Motor neuron (in vitro differentiated cells): ENCODE measurements around the gene PDE6B. TPM values are rescaled to one million over a fixed set of nuclear protein-coding genes. Genes with fewer than 3 reads are reported as not detected.

Source experiments
- ATAC-seq, 8 experiments: fragments of 200-7000 bp; cut with Tn5 transposase; replicated peaks in 6 of 8; 2 replicates each; pipeline ENCODE4 v1.8.0; 2021; ENCODE audit warnings: mild to moderate bottlenecking in 8 of 8, moderate library complexity in 8 of 8
- H3K27ac ChIP-seq, 2 donors: fragments of 250-450 bp; sonication (Bioruptor Pico); 2 replicates each; pipeline ENCODE4 v1.9.0; 2021; ENCODE audit warnings: antibody characterized with exemption in 2 of 2, mild to moderate bottlenecking in 2 of 2, moderate library complexity in 1 of 2
- H3K4me1 ChIP-seq, 2 donors: fragments of 250-450 bp; sonication (Bioruptor Pico); replicated peaks in 1 of 2; 2 replicates each; pipeline ENCODE4 v1.6.1; 2021; ENCODE audit warnings: antibody characterized with exemption in 2 of 2, mild to moderate bottlenecking in 2 of 2, moderate library complexity in 1 of 2
- H3K4me3 ChIP-seq, 5 donors: fragments of 250-450 bp; sonication (Bioruptor Pico); 2 replicates each; pipeline ENCODE4 v1.9.0; 2021; ENCODE audit warnings: antibody characterized with exemption in 5 of 5, mild to moderate bottlenecking in 5 of 5, moderate library complexity in 4 of 5
- WGBS, 10 experiments: fragments of 450-650 bp; shearing (Covaris generic); methylation state at CpG; one replicate each; pipeline ENCODE4 v1.0.0; 2022; 5-methylcytosine and 5-hydroxymethylcytosine counted together
- in situ Hi-C, 9 experiments: fragments of 400-800 bp; cut with MboI; loops; one replicate each; pipeline ENCODE4 v1.15.0; 2021; ENCODE audit warnings: low sequenced_read_pairs in 9 of 9, low pct_unique_long_range_greater_than_20kb in 2 of 9; ENCODE audit not compliant: unreplicated experiment in 9 of 9
- total RNA-seq, 8 experiments: library from RNA; unstranded; fragments of 300-600 nt; gene quantifications; 2 replicates each; pipeline versions ENCODE4 v1.2.3 to v1.2.4, GENCODE V29; 2022

The PDE6B gene
- total RNA-seq, 8 experiments from 2014 or later, result 3.8 to 6.4 (median 4.9) TPM

DNA sequence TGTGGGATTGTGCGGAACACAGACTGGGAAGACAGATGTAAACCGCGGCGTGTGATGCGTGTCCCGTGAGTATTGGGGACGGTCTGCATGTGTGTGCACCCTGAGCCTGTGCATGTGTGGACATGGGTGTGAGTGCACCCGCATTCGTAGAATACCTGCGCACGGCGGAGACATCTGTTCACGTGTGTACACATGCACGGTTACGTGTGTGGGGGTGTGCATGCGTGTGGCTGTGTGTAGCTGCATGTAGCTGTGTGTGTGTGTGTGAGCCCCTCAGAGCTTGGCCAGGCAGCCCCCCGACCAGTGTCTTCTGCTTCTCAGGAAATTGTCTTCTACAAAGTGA lies 29.1 kb downstream of the PDE6B start:
- H3K4me3 ChIP-seq, result no peak overlapping the region
- peaks cover 3 to 24% of the 10 kb centered on the region in 2 donors for H3K4me1 ChIP-seq
- in situ Hi-C loops, result no loop called here
- no peak overlapping the region for H3K27ac ChIP-seq
- WGBS, 10 experiments, result 92 to 100% (median 100%) methylated on average over 3 to 4 of the region's 17 CpGs; no CpG with 5 or more reads in 7 of the 10 experiments
- ATAC-seq, result no peak

DNA sequence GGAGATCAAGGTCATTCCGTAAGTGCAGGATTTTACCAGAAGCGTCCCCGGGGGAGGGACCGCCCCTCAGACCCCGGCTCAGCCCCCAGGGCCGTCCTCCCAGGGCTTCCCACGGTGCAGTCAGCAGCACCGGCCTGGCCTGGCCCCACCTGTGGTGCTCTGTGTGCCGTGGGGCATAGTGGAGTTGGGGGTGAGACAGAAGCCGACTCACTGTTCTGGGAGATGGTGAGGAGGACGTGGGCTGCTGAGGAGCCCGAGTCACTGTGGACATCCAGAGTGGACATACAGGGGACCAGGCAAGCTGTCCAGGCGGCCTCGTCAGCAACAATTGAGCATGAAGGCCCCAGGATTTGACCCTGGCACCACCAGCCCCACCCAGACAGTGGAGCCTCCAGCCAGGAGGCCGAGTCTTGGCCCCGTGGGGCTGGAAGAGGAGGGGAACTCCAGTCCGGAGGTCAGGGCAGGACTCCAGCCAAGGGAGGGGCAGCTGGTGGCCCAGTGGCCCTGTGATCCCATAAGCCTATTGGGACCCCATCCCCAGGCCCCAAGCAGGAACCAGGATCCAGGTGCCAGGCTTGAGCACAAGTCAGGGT lies 29.6 kb downstream of the PDE6B start:
- Histone ChIP-seq H3K4me3 (no peak overlapping the region), H3K4me1 (peaks cover 3 to 24% of the 10 kb centered on the region in 2 donors), H3K27ac (no peak overlapping the region)
- ATAC-seq, result peak in 2 of 8 experiments; percentile 18 to 28
- WGBS, 10 experiments, result 20 to 90% (median 60%) methylated on average over 2 to 4 of the region's 17 CpGs; no CpG with 5 or more reads in 7 of the 10 experiments
- in situ Hi-C loops, result no loop called here

DNA sequence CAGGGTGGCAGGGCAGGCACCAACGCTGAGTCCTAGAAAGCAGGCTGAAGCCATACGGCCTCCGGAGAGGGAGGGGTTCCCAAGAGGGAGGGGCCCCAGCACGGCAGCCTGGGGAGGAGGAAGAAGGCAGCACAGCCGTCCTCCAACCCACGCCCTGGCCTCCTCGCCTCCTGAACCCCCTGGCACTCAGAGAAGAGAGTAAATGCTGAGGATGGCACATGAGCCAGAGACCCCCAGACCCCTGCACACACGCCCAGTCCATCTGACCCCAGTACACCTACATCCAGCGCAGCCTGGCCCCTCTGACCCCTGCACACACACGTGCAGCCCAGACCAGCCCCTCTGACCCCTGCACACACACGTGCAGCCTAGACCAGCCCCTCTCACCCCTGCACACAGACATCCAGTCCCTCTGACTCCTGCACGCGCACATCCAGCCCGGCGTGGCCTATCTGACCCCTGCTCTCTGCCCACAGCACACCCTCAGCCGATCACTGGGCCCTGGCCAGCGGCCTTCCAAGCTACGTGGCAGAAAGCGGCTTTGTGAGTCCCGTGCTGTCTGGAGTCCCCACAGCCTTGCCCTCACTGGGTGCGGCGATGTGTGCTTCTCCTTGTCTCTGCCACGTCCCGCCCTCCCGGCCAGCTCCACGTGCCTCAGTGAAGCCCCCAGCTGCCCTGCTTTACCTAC lies 30.2 kb downstream of the PDE6B start:
- no peak overlapping the region for H3K4me3 ChIP-seq
- H3K4me1 ChIP-seq, result peaks cover 3 to 24% of the 10 kb centered on the region in 2 donors
- H3K27ac ChIP-seq, result no peak overlapping the region
- ATAC-seq, result peak in 3 of 8 experiments; percentile 26 to 70 (median 58)
- WGBS, 10 experiments, result 20 to 91% (median 68%) methylated on average over 1 to 14 of the region's 26 CpGs; no CpG with 5 or more reads in 2 of the 10 experiments
- in situ Hi-C loops, result no loop called here

DNA sequence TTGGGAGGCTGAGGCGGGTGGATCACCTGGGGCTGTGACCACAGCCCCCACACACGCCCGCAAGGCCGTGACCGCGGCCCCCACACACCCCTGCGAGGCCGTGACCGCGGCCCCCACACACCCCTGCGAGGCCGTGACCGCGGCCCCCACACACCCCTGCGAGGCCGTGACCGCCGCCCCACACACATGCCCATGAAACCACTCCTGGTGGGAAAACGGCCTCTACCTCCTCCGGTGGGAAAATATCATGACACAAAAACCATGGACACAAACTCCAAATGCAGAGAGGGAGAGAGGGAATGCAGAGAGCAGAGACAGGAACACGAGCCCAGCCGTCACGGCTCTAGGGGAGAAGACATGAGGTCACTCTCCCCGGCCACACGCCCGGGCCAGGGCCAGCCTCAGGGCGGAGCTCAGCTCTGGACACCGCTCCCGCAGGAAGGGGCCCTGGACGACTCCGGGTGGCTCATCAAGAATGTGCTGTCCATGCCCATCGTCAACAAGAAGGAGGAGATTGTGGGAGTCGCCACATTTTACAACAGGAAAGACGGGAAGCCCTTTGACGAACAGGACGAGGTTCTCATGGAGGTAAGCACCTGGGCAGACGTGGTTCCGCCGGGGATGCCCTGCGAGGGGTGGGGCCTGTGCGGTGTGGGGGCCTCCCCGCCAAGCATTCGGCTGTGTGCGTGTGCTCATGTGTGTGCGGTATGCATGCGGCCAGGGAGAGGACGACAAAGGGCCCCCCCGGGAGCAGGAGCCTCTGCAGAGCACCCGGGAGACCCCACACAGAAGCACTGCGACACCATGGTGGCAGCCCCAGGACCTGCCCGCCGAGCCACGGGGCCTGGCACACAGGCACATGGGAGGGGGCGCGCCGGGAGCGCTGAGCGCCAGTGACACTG lies 31.3 kb downstream of the PDE6B start:
- in situ Hi-C loops, result no loop called here
- peak in 7 of 8 experiments; percentile 19 to 71 (median 34) for ATAC-seq
- Histone ChIP-seq H3K4me3 (no peak overlapping the region), H3K27ac (no peak overlapping the region), H3K4me1 (peaks cover 3 to 15% of the 10 kb centered on the region in 2 donors)
- 20 to 89% (median 78%) methylated on average over 2 to 18 of the region's 58 CpGs; no CpG with 5 or more reads in 4 of the 10 experiments for WGBS, 10 experiments

DNA sequence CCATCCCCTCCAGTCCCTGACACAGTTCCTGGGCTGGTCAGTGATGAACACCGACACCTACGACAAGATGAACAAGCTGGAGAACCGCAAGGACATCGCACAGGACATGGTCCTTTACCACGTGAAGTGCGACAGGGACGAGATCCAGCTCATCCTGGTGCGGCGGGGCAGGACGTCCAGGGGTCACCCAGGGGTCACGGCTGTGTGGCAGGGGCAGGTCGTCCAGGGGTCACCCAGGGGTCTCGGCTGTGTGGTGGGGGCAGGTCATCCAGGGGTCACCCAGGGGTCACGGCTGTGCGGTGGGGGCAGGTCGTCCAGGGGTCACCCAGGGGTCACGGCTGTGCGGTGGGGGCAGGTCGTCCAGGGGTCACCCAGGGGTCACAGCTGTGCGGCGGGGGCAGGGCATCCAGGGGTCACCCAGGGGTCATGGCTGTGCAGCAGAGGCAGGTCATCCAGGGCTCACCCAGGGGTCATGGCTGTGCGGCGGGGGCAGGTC lies 32.0 kb downstream of the PDE6B start:
- in situ Hi-C loops, result no loop called here
- WGBS, 10 experiments, result no CpG with 5 or more reads among the region's 23 CpGs
- Histone ChIP-seq H3K4me1 (peaks cover 3 to 11% of the 10 kb centered on the region in 2 donors), H3K4me3 (no peak overlapping the region), H3K27ac (no peak overlapping the region)
- ATAC-seq, result peak in 1 of 8 experiments; percentile 6

DNA sequence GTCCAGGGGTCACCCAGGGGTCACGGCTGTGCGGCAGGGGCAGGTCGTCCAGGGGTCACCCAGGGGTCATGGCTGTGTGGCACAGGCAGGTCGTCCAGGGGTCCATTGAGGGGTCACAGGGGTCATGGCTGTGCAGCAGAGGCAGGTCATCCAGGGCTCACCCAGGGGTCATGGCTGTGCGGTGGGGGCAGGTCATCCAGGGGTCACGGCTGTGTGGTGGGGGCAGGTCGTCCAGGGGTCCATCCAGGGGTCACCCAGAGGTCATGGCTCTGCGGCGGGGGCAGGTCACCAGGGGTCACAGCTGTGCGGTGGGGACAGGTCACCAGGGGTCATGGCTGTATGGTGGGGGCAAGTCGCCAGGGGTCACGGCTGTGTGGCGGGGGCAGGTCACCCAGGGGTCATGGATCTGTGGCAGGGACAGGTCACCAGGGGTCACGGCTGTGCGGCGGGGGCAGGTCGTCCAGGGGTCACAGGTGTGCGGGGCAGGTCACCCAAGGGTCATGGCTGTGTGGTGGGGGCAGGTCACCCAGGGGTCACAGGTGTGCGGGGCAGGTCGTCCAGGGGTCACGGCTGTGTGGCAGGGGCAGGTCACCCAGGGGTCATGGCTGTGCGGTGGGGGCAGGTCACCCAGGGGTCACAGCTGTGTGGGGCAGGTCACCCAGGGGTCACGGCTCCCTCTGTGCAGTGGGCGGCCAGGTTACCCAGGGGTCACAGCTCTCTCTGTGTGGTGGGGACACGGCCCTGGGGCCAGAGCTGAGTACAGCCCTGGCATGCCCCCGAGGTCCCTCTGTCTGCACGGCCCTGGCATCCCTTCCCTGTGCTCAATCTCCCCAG lies 32.7 kb downstream of the PDE6B start:
- in situ Hi-C loops, result no loop called here
- H3K27ac ChIP-seq, result no peak overlapping the region
- H3K4me1 ChIP-seq, result peaks cover 3 to 10% of the 10 kb centered on the region in 2 donors
- no peak overlapping the region for H3K4me3 ChIP-seq
- peak in 3 of 8 experiments; percentile 4 to 13 (median 7) for ATAC-seq
- WGBS, 10 experiments, result 88 to 100% methylated on average over 3 to 5 of the region's 27 CpGs; no CpG with 5 or more reads in 8 of the 10 experiments

DNA sequence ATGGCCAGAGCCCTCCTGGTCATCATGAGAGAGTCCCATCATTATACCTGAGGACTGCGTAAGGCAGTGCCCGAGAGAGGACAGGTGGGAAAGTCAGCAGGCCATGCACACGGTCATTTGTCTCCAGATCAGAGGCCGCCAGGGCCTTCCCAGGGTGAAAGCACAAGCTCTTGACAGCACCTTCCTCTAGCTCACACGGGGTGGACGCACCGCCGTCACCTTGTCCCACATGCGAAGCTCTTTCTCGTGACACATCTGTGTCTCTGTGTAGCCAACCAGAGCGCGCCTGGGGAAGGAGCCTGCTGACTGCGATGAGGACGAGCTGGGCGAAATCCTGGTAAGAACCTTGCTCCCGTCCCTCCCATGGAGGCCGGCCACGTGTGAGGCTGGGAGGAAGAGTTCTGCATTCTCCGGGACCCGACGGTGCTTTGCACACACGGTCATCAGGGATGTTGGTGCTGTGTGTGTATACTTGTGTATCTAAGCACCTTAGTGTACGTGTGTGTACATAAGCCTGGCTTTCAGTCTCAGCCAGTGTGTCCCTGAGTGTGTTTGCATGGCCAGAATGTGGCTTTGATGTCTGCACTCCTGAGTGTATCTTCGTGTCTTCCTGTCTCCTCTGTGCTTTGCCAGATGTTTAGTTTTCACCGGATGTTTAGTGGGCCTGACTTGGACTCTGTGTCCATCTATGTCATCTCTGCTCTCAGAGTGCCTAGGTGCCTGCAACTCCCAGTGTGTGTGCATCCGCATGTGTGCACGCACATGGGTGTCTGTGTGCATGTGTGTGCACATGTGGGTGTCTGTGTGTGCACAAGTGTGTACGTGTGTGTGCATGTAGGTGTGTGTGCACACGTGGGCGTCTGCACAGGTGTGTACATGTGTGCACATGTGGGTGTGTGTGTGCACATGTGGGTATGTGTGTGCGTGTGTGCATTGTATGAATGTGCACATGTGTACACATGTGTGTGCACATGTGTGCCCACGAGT lies 33.6 kb downstream of the PDE6B start:
- 24 to 100% (median 87%) methylated on average over 1 to 12 of the region's 32 CpGs; no CpG with 5 or more reads in 1 of the 10 experiments for WGBS, 10 experiments
- ATAC-seq, result no peak
- Histone ChIP-seq H3K27ac (no peak overlapping the region), H3K4me1 (peaks cover 3 to 10% of the 10 kb centered on the region in 2 donors), H3K4me3 (no peak overlapping the region)
- in situ Hi-C loops, result no loop called here

DNA sequence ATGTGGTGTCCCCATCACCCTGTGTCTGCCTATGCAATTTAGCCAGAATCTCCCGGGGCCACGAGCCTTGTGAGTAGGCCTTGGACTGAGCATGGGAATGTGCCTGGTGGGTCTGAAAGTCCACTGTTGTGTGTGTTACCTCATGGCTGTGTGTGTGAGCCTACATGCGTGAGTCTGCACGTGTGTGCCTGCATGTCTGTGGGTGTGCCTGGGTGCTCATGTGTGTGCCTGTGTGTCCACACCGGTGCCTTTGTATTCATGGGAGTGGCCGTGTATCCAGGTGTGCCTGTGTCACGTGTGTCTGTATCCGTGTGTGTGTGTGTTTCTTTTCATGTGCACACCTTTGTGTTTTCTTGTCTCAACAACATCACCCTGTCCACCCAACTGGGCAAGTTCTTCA lies 34.5 kb downstream of the PDE6B start:
- in situ Hi-C loops, result no loop called here
- Histone ChIP-seq H3K27ac (no peak overlapping the region), H3K4me3 (no peak overlapping the region), H3K4me1 (peaks cover 7 to 14% of the 10 kb centered on the region in 2 donors)
- 0 to 90% (median 80%) methylated on average over 2 to 5 of the region's 8 CpGs; no CpG with 5 or more reads in 4 of the 10 experiments for WGBS, 10 experiments
- no peak for ATAC-seq

DNA sequence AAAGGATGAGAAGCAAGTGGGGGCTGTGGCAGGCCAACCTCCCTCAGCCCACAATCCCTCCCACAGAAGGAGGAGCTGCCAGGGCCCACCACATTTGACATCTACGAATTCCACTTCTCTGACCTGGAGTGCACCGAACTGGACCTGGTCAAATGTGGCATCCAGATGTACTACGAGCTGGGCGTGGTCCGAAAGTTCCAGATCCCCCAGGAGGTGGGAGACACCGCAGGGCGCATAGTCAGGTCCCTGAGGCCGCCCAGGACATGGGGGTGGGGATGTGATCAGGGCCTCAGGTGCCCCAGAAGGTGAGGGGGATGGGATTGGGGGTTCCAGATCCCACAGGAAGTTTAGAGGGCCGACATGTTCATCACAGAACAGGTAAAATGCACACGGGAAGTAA lies 35.0 kb downstream of the PDE6B start:
- ATAC-seq, result no peak
- no peak overlapping the region for H3K27ac ChIP-seq
- no peak overlapping the region for H3K4me3 ChIP-seq
- 40 to 90% (median 61%) methylated on average over 1 to 2 of the region's 10 CpGs; no CpG with 5 or more reads in 4 of the 10 experiments for WGBS, 10 experiments
- in situ Hi-C loops, result no loop called here
- H3K4me1 ChIP-seq, result peaks cover 9 to 10% of the 10 kb centered on the region in 2 donors

DNA sequence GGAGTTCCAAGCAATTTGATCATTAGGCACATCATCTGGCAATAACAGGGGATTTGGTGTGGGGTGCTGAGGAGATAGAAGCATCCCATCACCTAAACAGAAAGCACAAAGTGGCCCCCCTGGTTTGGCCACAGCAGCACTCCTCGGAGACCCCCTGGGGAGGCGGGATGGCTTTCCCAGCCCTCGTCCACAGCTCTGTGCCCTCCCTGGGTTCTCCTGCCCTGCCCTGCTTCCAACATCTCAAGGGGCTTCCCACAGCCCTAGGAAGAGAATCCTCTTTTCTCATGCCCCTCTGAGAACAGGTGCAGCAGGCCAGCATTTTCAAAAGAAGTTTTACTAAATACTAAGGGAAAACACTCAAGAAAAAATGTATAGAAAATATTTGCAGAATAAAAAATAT lies 35.9 kb downstream of the PDE6B start:
- Histone ChIP-seq H3K4me1 (peaks cover 12 to 17% of the 10 kb centered on the region in 2 donors), H3K27ac (no peak overlapping the region), H3K4me3 (no peak overlapping the region)
- 27 to 86% (median 61%) methylated on average over 1 to 3 of the region's 3 CpGs; no CpG with 5 or more reads in 4 of the 10 experiments for WGBS, 10 experiments
- ATAC-seq, result no peak
- in situ Hi-C loops, result no loop called here
